Measurements from ENCODE around the gene SAPCD2.

DNA sequence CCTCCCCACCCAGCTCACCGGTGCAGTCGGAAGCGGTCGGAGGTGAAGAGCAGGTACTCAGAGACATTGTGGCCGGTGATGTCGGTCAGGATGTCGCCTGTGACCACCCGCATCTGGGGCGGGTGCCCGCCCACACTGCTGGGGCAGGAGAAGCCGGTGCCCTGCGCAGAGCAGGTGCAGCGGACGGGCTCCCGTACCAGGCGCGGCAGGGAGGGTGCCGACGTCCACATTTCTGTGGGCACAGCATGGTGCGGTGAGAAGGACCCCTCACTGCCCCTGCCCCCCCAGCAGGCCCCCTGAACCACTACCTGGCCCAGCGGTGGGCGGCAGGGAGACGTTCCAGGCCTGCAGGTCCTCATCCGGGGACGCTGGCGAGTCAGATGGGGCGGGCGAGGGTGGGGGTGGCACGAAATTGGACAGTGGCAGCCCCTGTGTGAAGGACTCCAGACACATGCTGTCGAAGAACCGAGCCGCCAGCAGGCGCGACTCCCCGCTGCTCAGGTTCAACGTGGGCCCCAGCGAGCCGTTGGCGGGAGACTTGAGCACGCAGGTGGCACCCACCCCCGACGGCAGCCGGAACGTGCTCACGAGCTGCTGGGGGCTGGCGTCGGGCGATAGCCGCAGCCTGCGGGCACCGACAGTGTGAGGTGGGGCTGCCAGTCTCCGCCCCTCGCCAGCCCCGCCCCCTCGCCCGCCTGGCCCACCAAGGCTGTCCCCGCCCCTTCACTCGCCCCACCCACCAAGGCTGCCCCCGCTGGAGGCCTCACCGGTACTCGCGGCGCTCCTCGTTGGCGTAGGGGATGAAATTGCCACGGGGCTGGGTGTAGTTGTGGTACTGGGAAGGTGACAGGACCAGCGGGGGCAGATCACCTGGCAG, 57.4 kb downstream of the SAPCD2 start:
- TF ChIP-seq, protein P1, sequence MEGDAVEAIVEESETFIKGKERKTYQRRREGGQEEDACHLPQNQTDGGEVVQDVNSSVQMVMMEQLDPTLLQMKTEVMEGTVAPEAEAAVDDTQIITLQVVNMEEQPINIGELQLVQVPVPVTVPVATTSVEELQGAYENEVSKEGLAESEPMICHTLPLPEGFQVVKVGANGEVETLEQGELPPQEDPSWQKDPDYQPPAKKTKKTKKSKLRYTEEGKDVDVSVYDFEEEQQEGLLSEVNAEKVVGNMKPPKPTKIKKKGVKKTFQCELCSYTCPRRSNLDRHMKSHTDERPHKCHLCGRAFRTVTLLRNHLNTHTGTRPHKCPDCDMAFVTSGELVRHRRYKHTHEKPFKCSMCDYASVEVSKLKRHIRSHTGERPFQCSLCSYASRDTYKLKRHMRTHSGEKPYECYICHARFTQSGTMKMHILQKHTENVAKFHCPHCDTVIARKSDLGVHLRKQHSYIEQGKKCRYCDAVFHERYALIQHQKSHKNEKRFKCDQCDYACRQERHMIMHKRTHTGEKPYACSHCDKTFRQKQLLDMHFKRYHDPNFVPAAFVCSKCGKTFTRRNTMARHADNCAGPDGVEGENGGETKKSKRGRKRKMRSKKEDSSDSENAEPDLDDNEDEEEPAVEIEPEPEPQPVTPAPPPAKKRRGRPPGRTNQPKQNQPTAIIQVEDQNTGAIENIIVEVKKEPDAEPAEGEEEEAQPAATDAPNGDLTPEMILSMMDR (IDR thresholded peaks at IDR 0.05): no peak
- TF ChIP-seq POLR2A (IDR thresholded peaks at IDR 0.05): no peak

Data from right lobe of liver (tissue), 4 donors.